H1 (cell line): Measurements from ENCODE around the gene SLC6A12.

Source experiments
- EZH2 ChIP-seq: fragments of 200-600 bp; sonication (generic); IDR thresholded peaks from 2 replicates; pipeline ENCODE4 v1.7.1; 2012; ENCODE audit warnings: low read depth, mild to moderate bottlenecking, moderate library complexity, low read length, inconsistent platforms; ENCODE audit not compliant: severe bottlenecking
- HDAC2 ChIP-seq, 2 experiments: fragments of 300-600 bp in 1 of 2; sonication (generic) in 1 of 2; IDR thresholded peaks; 2 replicates each; pipeline ENCODE4 v1.6.1; 2011 to 2012; ENCODE audit warnings: low read depth in 2 of 2, low read length in 2 of 2, mild to moderate bottlenecking in 2 of 2, moderate library complexity in 2 of 2, borderline replicate concordance in 1 of 2, inconsistent platforms in 1 of 2
- NRF1 ChIP-seq: IDR thresholded peaks from 2 replicates; pipeline ENCODE4 v1.6.1; 2011; ENCODE audit warnings: mild to moderate bottlenecking, low read depth, low read length, improper control_type of control experiment
- RNF2 ChIP-seq: fragments of 200-900, 300-1000 bp; sonication (generic); IDR thresholded peaks from 2 replicates; pipeline ENCODE4 v1.7.1; 2016; ENCODE audit warnings: borderline replicate concordance, low read depth, mild to moderate bottlenecking, antibody characterized with exemption, low read length; ENCODE audit not compliant: poor library complexity, severe bottlenecking; ENCODE audit errors: missing control alignments
- SP2 ChIP-seq: IDR thresholded peaks from 2 replicates; pipeline ENCODE4 v1.6.1; 2012; ENCODE audit warnings: mild to moderate bottlenecking, low read length, inconsistent platforms
- TF ChIP-seq, protein P1 (sequence below), 3 experiments: IDR thresholded peaks; 1 replicate in 2 of 3; 2 replicates in 1 of 3; pipeline versions ENCODE4 v1.5.1 to v1.6.1; 2011; ENCODE audit warnings: low read length in 3 of 3, mild to moderate bottlenecking in 3 of 3, inconsistent platforms in 2 of 3, low read depth in 1 of 3, moderate library complexity in 1 of 3; ENCODE audit not compliant: insufficient read depth in 1 of 3; ENCODE audit errors: control extremely low read depth in 1 of 3

DNA sequence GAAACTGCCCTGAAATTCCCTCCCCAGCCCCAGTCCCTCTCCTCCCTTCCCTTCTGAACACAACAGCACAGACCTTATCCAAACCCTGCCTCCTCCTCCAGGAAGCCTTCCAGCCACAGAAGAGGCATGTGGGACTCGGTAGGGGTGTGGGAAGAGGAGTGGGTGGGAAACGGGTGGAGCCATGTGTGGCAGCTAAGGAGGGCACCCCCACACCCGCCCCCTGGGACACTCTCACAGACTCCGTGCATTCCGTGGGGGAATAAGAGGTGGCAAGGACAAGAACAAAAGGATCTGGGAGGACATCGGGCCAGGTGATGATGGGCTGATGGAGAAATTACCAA is 24.4 kb downstream of the SLC6A12 start:
- TF ChIP-seq, protein P1, sequence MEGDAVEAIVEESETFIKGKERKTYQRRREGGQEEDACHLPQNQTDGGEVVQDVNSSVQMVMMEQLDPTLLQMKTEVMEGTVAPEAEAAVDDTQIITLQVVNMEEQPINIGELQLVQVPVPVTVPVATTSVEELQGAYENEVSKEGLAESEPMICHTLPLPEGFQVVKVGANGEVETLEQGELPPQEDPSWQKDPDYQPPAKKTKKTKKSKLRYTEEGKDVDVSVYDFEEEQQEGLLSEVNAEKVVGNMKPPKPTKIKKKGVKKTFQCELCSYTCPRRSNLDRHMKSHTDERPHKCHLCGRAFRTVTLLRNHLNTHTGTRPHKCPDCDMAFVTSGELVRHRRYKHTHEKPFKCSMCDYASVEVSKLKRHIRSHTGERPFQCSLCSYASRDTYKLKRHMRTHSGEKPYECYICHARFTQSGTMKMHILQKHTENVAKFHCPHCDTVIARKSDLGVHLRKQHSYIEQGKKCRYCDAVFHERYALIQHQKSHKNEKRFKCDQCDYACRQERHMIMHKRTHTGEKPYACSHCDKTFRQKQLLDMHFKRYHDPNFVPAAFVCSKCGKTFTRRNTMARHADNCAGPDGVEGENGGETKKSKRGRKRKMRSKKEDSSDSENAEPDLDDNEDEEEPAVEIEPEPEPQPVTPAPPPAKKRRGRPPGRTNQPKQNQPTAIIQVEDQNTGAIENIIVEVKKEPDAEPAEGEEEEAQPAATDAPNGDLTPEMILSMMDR (IDR thresholded peaks at IDR 0.05; ENCODE audit: control extremely low read depth in 1 of 3, insufficient read depth in 1 of 3, low read depth in 1 of 3, low read length in 3 of 3) = no peak
- no peak for TF ChIP-seq RNF2
- no peak for TF ChIP-seq EZH2
- no peak for TF ChIP-seq SP2
- TF ChIP-seq NRF1 = no peak
- TF ChIP-seq HDAC2 (IDR thresholded peaks at IDR 0.05; ENCODE audit: borderline replicate concordance in 1 of 2, low read depth in 2 of 2, low read length in 2 of 2) = no peak
